NCI-H2081 (cell line): ENCODE results near the gene ANAPC16.
"Not testable (repeated sequence)": the region's sequence is repeated elsewhere in the genome, so short reads cannot be mapped to it uniquely, and the experiment has no call there.

Experiments used
- DNase-seq, 2 experiments: peaks; one replicate each; lab custom pipeline; 2025; lab: John Stamatoyannopoulos, UW

Gene ANAPC16

GRCh38 chr10:72211832-72212231 lies 4.0 kb upstream of the ANAPC16 start:
- DNase-seq, result not testable (repeated sequence)

- DNase-seq, result no peak
Measured at GRCh38 chr10:72218325-72218724, 2.5 kb downstream of the ANAPC16 start.

- no peak for DNase-seq
Measured at GRCh38 chr10:72218726-72219125, 2.9 kb downstream of the ANAPC16 start.

GRCh38 chr10:72219235-72219814 lies 3.5 kb downstream of the ANAPC16 start:
- DNase-seq, result no peak

GRCh38 chr10:72220637-72221036 lies 4.8 kb downstream of the ANAPC16 start:
- DNase-seq, result no peak

- DNase-seq, result no peak
Measured at GRCh38 chr10:72221278-72221677, 5.5 kb downstream of the ANAPC16 start.

- no peak for DNase-seq
Measured at GRCh38 chr10:72223743-72224101, 7.9 kb downstream of the ANAPC16 start.

- DNase-seq, result not testable (repeated sequence)
Measured at GRCh38 chr10:72224191-72224590, 8.4 kb downstream of the ANAPC16 start.

GRCh38 chr10:72226418-72227027 lies 10.7 kb downstream of the ANAPC16 start:
- no peak for DNase-seq

GRCh38 chr10:72227826-72228225 lies 12.0 kb downstream of the ANAPC16 start:
- no peak for DNase-seq

GRCh38 chr10:72228318-72228751 lies 12.5 kb downstream of the ANAPC16 start:
- DNase-seq, result peak; percentile 86 to 96

GRCh38 chr10:72229261-72230251 lies 13.7 kb downstream of the ANAPC16 start:
- peak; percentile 78 to 90 for DNase-seq

GRCh38 chr10:72233621-72234020 lies 17.8 kb downstream of the ANAPC16 start:
- no peak for DNase-seq

GRCh38 chr10:72234560-72235095 lies 18.8 kb downstream of the ANAPC16 start:
- DNase-seq, result peak in 1 of 2 experiments; percentile 72

GRCh38 chr10:72235544-72236279 lies 19.9 kb downstream of the ANAPC16 start:
- no peak for DNase-seq

- no peak for DNase-seq
Measured at GRCh38 chr10:72238392-72239175, 22.8 kb downstream of the ANAPC16 start.

GRCh38 chr10:72239409-72239808 lies 23.6 kb downstream of the ANAPC16 start:
- no peak for DNase-seq

GRCh38 chr10:72240371-72240770 lies 24.6 kb downstream of the ANAPC16 start:
- DNase-seq, result no peak

GRCh38 chr10:72241691-72242252 lies 26.0 kb downstream of the ANAPC16 start:
- DNase-seq, result no peak

- DNase-seq, result peak in 1 of 2 experiments; percentile 1
Measured at GRCh38 chr10:72242675-72243074, 26.9 kb downstream of the ANAPC16 start.
